ENCODE measurements around the gene MYO7B. TPM values are rescaled to one million over a fixed set of nuclear protein-coding genes. Genes with fewer than 3 reads are reported as not detected.

Gene MYO7B
- total and polyA plus RNA-seq, 9 of the 15 experiments (the other 6 are each of a cell fraction or from before 2014, with no cell fraction given): 0.08 TPM; not detected in 8

- no peak for TF ChIP-seq YY1 (IDR thresholded peaks at IDR 0.05; ENCODE audit: borderline replicate concordance in 1 of 3, control insufficient read depth in 1 of 3, extremely low read depth in 1 of 3, insufficient read depth in 3 of 3, insufficient read length in 1 of 3, insufficient replicate concordance in 2 of 3, low read depth in 1 of 3, low read length in 2 of 3)
Observed at GRCh38 chr2:127632592-127633489, 97.4 kb downstream of the MYO7B start (continued).

GRCh38 chr2:127633556-127634065 lies 98.1 kb downstream of the MYO7B start:
- no peaks in the 10 kb centered on the region for H3K9me3 ChIP-seq (replicated peaks; ENCODE audit: control insufficient read depth, insufficient read depth, low read depth, low read length)
- no TSS peak for BruUV-seq (replicated peaks)
- intact Hi-C loops (cut with micrococcal nuclease) (no loop called here), in situ Hi-C loops (cut with MboI) (no loop called here)
- H4K20me1 ChIP-seq (replicated peaks; ENCODE audit: control insufficient read depth, insufficient read depth, low read length): peaks cover 4% of the 10 kb centered on the region; the same call in 1 of the 2 replicates
- ChIA-PET POLR2A (no interaction called here), CTCF (ENCODE audit: low intra/inter-chr PET ratio) (no interaction called here)
- no peak for FAIRE-seq
- H3K9ac ChIP-seq (ENCODE audit: insufficient read depth in 1 of 2, low read depth in 2 of 2, low read length in 2 of 2): peak overlapping the region in 1 of 2 experiments; percentile 71; a peak in 1 of 4 replicates
- peaks cover 14 to 72% of the 10 kb centered on the region in 2 experiments for H3K4me1 ChIP-seq (replicated peaks in 1 of 2; ENCODE audit: control insufficient read depth in 2 of 2, insufficient read depth in 2 of 2, low read length in 2 of 2)
- H3K4me3 ChIP-seq: no peak overlapping the region
- no peak for DNase-seq (ENCODE audit: extremely low read depth in 1 of 4, low spot score in 3 of 4)
- peaks cover 7 to 55% of the 10 kb centered on the region in 2 experiments; a peak in 4 of 5 replicates for H3K27me3 ChIP-seq (ENCODE audit: control insufficient read depth in 2 of 2, insufficient read depth in 2 of 2, low read length in 2 of 2)
- WGBS (ENCODE audit: insufficient coverage, low coverage, missing lambda C conversion rate): 17% methylated on average over 9 of the region's 9 CpGs
- no peak overlapping the region for H2AFZ ChIP-seq (ENCODE audit: low read depth, low read length)
- no peaks in the 10 kb centered on the region for H3K36me3 ChIP-seq (ENCODE audit: control insufficient read depth, insufficient read depth, low read length)
- no peaks in the 10 kb centered on the region for H3K9me1 ChIP-seq (ENCODE audit: control insufficient read depth, insufficient read depth, low read length)
- H3K27ac ChIP-seq (ENCODE audit: extremely low read depth, low read depth, low read length): no peak overlapping the region
- H3K4me2 ChIP-seq (ENCODE audit: insufficient read depth, low read length): no peak overlapping the region
- ATAC-seq: no peak
- TF ChIP-seq SRSF7 (optimal IDR thresholded peaks at IDR 0.05; ENCODE audit: low read depth, low read length) (no peak), ATF4 (CRISPR knock-in tag; IDR thresholded peaks at IDR 0.05) (no peak)
- H3K79me2 ChIP-seq (ENCODE audit: control insufficient read depth, insufficient read depth, low read length): no peaks in the 10 kb centered on the region

Measured in K562 (cell line).